NCI-H1048 (cell line): ENCODE measurements around the gene KLHL5.
"Not testable (repeated sequence)": the region's sequence is repeated elsewhere in the genome, so short reads cannot be mapped to it uniquely, and the experiment has no call there.

Source experiments
- DNase-seq: peaks from one replicate; lab custom pipeline; 2025; lab: John Stamatoyannopoulos, UW

KLHL5 gene

DNA sequence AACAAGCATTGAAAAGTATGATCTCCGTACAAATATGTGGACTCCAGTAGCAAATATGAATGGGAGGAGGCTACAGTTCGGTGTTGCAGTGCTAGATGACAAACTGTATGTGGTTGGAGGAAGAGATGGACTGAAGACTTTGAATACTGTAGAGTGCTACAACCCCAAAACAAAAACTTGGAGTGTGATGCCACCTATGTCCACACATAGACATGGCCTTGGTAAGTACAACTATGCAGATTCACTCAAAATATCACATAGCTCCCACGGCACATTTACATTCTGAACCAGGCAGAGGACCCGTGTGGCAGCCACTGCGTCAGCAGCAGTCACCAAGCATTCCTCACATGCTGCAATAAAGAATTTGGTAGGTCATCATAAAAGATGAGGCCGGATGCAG, 41.3 kb downstream of the KLHL5 start:
- no peak for DNase-seq

DNA sequence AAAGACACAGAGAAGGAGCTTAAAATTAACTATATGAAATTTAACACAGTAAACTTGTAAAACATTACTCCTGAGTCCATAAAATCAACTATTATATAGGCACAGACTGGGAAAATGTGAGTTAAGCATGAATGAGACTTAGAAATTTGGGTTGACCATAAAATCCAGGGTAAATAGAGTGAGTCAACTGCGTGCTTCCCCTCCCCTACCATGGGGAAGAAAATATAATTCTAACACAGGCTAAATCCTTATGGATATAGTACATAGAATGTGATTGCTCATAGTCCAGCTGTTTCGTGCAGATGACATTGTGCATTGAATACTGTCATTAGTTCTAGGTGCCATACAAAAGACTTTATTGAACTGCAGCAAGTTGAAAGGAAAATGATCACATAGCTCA, 42.2 kb downstream of the KLHL5 start:
- DNase-seq, result no peak

DNA sequence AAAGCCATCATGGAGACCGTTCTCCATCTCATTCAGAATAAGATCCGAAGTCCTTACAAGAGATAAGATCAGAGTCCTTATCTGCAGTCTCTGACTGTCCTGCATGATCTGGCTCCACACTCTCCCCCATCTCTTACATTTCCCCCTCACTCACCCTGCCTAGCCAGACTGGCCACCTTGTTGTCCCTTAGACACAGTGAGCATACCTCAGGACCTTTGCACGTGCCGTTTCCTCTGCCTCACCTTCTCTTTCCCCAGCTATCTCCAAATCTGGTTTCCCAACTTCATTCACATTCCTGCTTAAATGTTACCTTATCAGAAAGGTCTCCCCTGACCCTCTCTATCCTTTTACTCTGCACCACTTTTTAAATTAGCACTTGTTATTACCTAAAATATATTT, 44.0 kb downstream of the KLHL5 start:
- no peak for DNase-seq

DNA sequence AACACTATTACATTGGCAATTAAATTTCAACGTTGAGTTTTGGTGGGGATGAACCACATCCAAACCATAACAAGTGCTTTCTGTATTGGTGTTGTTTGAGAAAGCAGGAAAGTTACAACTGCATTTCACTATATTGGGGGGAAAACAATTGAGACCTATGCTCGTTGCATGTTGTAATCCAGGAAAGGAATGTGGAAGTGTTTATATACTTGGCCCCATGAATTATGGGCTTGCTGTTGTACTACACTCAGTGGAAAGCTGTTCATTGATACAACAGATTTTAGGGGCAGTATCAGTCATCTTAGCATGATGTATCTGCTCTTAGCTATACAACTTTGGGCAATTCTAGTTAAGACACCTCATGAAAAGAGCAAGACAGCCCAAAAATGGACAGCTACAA, 52.4 kb downstream of the KLHL5 start:
- DNase-seq, result no peak

DNA sequence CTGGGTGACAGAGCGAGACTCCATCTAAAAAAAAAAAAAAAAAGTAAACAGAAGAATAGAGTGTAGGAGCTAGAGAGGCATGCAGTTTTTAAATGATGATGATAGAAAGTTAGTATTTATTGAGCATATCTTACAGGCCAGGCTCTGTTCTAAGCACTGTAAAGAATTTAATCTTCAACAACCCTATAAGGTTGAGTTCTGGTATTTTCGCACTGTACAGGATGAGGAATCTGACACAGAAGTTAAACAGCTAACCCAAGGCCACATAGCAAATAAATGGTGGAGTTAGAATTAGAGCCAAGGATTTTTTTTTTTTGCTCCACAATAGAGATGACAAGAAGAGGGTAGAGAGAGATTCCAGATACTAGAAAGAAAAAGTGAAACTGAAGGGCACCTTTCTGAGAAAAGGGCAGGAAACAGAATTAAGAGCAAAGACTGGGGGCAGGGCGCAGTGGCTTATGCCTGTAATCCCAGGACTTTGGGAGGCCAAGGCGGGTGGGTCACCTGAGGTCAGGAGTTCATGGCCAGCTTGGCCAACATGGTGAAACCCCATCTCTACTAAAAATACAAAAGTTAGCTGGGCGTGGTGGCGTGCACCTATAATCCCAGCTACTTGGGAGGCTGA, 56.1 kb downstream of the KLHL5 start:
- DNase-seq, result no peak

DNA sequence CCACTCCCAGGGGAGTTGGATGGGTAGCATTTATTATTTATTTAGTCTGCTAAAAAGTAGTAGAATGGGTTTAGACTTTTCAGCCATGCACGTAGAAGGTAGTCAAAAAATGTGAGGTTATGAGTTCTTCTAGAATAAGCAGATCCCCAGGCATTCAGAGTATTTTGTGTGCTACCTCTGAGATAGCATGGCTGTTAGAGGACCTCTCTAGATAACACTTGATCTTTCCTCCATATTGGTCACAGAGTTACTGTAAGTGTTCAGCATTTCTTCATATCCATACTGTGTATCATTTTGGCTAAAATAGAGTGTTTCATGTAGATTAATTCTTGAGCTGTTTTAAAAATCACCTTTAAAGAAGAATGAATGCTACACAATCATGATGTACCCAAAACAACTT, 58.4 kb downstream of the KLHL5 start:
- no peak for DNase-seq

DNA sequence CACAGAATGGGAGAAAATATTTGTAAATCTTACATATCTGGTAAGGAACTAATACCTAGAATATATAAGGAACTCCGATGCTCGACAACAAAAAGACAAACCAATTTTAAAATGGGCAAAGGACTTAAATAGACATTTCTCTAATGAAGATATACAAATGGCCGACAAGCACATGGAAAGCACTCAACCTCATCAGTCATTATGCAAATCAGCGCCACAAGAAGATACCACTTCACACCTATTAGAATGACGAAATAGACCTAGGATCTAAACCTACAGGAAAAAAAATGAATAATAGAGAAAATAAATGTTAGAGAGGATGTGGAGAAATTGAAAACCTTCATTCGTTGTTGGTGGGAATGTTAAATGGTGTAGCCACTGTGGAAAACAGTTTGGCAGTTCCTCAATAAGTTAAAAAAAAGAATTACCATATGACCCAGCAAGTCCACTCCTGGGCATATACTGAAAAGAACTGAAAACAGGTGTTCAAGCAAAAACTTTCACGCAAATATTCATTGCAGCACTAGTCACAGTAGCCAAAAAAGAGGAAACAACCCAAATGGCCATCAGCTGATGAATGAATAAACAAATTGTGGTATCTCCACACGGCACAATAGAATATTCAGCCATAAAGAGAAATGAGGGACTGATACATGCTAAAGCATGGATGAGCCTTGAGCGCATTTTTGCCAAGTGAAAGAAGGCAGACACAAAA, 63.0 kb downstream of the KLHL5 start:
- no peak for DNase-seq

DNA sequence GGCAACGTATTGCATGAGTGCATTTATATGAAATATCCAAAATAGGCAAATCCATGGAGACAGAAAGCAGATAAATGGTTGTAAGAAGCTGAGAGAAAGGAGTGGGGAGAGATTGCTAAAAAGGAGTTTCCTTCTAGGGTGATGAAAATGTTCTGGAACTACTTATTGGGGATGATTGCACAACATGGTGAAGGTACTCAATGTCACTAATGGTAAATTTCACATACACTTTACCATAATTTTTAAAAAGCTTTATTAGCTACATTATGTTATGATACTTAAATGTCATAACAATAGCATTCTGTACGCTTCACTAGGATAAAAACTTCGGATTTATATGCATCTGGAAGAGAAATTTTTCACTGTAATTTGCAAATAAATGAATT, 63.6 kb downstream of the KLHL5 start:
- DNase-seq, result no peak

DNA sequence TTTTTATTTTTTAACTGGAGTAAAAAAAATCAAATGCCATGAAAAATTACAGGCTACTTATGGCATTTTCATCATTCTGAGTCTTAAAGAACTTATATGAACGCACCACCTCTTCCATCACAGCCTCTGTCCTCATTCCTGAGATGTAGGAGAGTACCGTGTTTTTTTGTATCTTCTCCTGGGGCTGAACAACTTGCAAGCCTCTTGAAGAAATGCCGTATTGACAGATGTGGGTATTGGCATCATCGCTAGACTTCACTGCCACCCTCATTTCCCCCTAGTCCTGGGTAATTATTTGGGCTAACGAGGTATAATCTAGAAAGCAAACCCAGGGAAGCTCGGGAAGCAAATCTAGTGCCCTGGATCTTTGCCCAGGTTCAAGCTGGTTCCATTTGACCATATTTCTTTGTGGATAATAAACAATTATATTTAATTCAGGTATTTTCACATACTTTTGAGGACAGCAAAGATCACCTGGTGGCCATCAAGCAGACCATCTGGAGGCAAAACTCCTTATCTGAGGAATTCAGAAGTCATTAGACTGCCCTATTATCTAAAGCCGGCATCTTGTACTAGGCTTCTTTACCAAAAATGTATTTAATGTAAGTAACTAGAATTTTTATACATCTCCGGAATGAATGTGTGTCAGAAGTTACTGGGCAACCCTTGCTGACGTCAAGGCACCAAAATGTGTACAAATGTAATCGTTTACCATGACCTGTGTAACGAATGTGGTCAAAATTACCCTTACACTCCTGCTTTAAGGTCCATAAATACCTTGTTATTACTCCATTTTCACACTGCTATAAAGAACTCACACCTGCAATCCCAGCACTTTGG, 64.4 kb downstream of the KLHL5 start:
- DNase-seq, result no peak

DNA sequence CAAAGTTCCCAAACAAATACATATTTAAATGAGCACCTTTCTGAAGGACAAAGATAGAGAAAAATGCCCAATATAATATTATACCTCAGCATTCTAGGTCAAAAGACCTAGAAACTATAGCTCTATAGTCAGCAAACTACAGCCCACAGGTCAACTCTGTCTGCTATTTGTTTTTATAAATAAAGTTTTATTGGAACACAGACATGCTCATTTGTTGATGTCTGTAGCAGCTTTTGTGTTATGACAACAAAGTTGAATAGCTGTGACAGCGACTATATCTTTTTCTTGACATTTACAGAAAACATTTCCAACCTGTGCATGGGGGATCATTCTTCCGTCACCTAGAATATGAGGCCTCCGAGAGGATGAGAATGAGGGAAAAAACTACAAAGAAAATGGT, 71.6 kb downstream of the KLHL5 start:
- DNase-seq, result no peak

DNA sequence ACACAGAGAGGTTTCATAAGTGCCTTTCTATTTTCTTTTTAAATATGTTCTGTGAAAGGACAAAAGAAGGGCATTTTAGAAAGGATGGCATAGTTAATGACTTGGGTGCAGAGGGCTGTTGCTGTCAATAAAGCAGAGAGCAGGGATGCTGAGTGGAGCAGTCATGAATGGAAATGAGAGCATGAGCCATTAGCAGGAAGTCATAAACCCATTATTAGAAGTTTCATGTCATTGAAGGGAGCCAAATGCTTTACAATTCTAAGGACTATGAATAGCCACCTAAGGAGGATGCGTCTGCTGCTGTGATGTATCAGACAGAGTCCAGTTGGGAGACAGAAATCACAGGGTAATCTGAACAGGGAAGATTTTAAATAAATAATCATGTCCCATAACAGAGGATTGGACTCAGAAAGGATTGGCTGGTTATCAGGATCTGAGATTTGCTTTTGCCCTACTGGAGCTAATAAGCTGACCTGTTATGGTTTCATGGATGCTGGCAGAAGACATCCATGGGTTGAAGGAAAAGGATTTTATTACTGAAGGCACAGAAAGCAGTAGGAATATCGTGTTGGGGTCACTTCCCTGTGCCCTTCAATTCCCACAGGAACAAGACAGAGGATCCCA, 72.8 kb downstream of the KLHL5 start:
- no peak for DNase-seq

DNA sequence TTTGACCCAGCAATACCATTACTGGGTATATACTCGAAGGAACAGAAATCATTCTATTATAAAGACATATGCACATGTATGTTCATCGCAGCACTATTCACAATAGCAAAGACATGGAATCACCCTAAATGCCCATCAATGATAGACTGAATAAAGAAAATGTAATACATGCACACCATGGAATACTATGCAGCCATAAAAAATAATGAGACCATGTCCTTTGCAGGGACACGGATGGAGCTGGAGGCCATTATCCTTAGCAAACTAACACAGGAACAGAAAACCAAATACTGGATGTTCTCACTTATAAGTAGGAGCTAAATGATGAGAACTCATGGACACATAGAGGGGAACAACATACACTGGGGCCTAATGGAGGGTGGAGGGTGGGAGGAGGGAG, 76.2 kb downstream of the KLHL5 start:
- not testable (repeated sequence) for DNase-seq

DNA sequence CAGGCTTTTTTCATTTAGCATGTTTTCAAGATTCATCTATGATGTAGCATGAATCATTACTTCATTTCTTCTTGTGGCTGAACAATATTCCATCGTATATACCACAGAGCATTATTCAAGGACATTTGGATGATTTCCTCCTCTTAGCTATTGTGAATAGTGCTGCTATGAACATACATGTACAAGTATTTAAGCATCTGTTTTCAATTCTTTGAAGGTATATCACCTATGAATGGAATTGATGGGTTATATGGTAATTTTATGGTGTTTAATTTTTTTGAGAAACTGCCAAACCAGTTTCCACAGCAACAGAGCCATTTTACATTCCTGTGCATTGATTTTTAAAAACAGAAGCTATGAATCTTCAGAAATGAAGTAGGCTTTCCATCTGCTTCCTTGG, 84.2 kb downstream of the KLHL5 start:
- DNase-seq, result no peak

DNA sequence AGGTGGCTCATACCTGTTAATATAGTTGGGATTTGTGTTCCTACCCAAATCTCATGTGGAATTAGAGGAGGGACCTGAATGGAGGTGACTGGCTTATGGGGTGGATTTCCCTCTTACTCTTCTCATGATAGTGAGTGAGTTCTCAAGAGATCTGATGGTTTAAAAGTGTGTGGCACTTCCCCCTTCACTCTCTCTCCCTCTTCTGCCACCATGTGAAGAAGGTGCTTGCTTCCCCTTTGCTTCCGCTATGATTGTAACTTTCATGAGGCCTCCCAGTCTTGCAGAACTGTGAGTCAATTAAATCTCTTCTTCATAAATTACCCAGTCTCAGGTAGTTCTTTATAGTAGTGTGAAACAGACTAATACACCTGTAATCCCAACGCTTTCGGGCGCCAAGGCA, 92.0 kb downstream of the KLHL5 start:
- DNase-seq, result no peak

DNA sequence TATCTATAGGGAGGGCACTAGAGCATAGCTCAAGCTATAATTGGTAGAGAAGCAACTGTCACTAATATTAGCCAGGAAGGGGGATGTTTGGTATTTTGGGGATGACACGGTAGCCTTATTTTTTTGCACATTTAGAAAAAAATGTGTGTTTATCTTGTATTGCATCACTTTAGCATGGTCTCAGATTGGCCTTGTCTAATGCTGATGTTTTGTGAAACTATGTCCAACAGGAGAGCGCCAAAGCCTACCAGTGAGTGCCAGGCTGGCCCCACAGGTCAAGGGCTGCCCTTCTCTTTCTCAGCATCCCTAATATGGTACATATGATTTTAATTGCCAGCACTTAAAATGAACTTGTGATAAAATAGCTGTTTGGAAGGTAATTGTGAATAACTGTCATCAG, 95.5 kb downstream of the KLHL5 start:
- DNase-seq, result no peak

DNA sequence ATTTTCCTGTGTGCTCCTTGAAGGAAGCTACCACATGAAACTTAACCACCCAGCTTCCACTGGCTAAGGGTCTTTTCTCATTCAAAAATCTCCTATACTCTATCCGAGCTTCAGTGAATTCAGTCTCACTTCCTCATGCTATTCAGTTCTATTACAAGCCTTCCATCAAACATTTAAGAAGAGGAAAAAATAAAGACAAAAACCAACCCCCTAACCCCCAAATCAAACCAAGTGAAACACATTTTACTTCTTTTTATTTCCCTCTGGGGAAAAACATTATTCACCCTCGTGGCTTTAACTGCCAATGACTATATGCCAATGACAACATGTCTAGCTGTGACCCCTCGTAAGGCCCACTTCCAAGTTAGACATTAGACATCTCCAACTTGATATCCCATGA, 104.1 kb downstream of the KLHL5 start:
- DNase-seq, result no peak

DNA sequence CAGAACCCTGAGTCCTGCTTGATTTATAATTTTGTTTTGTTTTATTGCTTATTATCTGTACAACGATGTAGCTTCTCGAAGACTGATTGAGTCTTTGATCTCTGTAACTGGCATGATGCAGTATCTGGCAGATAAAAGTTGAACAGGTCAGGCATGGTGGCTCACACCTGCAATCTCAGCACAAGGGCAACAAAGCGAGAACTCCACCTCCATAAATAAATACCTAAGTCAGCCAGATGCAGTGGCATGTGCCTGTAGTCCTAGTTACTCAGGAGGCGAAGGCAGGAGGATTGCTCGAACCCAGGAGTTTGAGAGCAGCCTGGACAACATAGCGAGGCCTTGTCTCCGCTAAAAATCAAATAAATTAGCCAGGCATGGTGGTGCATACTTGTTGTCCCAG, 104.6 kb downstream of the KLHL5 start:
- DNase-seq, result no peak

DNA sequence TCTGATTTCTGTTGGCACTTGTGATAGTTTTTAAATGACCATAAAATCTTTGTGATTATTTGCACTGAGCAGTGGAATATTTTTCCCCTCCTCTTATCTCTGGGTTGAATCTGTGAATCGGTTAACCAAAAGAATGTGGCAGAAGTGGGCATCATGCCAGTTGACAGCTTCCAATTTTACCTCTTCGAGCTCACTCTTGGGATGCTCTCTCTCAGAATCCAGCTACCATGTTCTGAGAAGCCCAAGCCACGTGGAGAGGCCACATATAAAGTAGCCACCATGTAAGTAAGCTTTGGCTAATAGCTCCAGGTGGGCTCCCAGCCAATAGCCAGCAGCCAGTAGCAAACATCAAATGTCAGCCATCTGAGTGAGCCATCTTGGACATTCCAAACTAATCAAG, 107.4 kb downstream of the KLHL5 start:
- no peak for DNase-seq

DNA sequence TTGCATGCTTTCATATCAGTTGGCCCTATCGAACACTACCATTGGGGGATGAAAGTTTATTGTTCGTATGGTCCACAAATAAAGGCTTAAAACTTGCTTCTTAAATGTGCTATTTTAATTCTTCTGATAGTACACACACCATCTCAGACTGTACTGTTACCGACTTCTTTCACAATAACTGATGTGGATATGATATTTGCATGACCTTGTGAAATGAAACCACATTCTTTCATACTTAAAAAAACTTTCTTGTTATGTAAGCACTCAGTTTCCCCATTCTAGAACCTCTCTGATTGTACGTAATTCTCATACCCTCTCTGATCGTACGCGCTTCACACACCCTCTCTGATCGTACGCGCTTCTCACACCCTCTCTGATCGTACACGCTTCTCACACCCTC, 108.3 kb downstream of the KLHL5 start:
- no peak for DNase-seq
